ENCODE results near the gene PALD1.

Gene PALD1

GRCh38 chr10:70592186-70592735 is 113.7 kb downstream of the PALD1 start:
- no peak for DNase-seq (ENCODE audit: low read depth)

GRCh38 chr10:70592746-70593512 is 114.4 kb downstream of the PALD1 start:
- DNase-seq (ENCODE audit: low read depth): no peak

- no peak for DNase-seq (ENCODE audit: low read depth)
These were observed 114.9 kb downstream of the PALD1 start for GRCh38 chr10:70593513-70593890.

GRCh38 chr10:70594161-70594560 is 115.6 kb downstream of the PALD1 start:
- DNase-seq (ENCODE audit: low read depth): no peak

GRCh38 chr10:70595566-70596016 is 117.0 kb downstream of the PALD1 start:
- DNase-seq (ENCODE audit: low read depth): no peak

GRCh38 chr10:70596110-70596798 is 117.7 kb downstream of the PALD1 start:
- DNase-seq (ENCODE audit: low read depth): no peak

- no peak for DNase-seq (ENCODE audit: low read depth)
These were observed 118.6 kb downstream of the PALD1 start for GRCh38 chr10:70596860-70597809.

GRCh38 chr10:70597856-70598815 is 119.6 kb downstream of the PALD1 start:
- no peak for DNase-seq (ENCODE audit: low read depth)

GRCh38 chr10:70598857-70599295 is 120.3 kb downstream of the PALD1 start:
- no peak for DNase-seq (ENCODE audit: low read depth)

- DNase-seq (ENCODE audit: low read depth): no peak
These were observed 120.8 kb downstream of the PALD1 start for GRCh38 chr10:70599319-70599718.

- no peak for DNase-seq (ENCODE audit: low read depth)
These were observed 121.2 kb downstream of the PALD1 start for GRCh38 chr10:70599791-70600190.

GRCh38 chr10:70600512-70601395 is 122.2 kb downstream of the PALD1 start:
- no peak for DNase-seq (ENCODE audit: low read depth)

GRCh38 chr10:70601746-70602145 is 123.2 kb downstream of the PALD1 start:
- no peak for DNase-seq (ENCODE audit: low read depth)

- DNase-seq (ENCODE audit: low read depth): peak; percentile 78
These were observed 124.3 kb downstream of the PALD1 start, which contains the start of gene PRF1 for GRCh38 chr10:70602665-70603448. Gene PRF1, minus strand, starts transcription at chr10:70602741. Its CDS starts 1,839 bp downstream, at chr10:70600902.

- peak; percentile 58 for DNase-seq (ENCODE audit: low read depth)
These were observed 124.9 kb downstream of the PALD1 start for GRCh38 chr10:70603449-70603801.

GRCh38 chr10:70604106-70604505 is 125.5 kb downstream of the PALD1 start:
- DNase-seq (ENCODE audit: low read depth): no peak

GRCh38 chr10:70605161-70605560 is 126.6 kb downstream of the PALD1 start:
- DNase-seq (ENCODE audit: low read depth): no peak

GRCh38 chr10:70607936-70608335 is 129.4 kb downstream of the PALD1 start:
- no peak for DNase-seq (ENCODE audit: low read depth)

GRCh38 chr10:70613941-70614340 is 135.4 kb downstream of the PALD1 start:
- no peak for DNase-seq (ENCODE audit: low read depth)

Data from stimulated activated CD8-positive, alpha-beta memory T cell treated with anti-CD3 and anti-CD28 coated beads, Interleukin-12 subunit alpha, Interleukin-12 subunit beta, amount 100 ng/mL, for 4 hours (primary cell).